Measurements from ENCODE around the gene SDK1. TPM values are rescaled to one million over a fixed set of nuclear protein-coding genes. Genes with fewer than 3 reads are reported as not detected.

The SDK1 gene
- total and polyA plus RNA-seq, 4 donors: 0.12 to 0.47 (median 0.36) TPM

- Histone ChIP-seq H3K36me3 (ENCODE audit: control insufficient read depth in 4 of 4, insufficient read depth in 3 of 4, low read depth in 1 of 4, low read length in 3 of 4) (no peaks in the 10 kb centered on the region), H3K9ac (ENCODE audit: low read depth in 1 of 2, low read length in 2 of 2) (no peak overlapping the region), H3K9me3 (ENCODE audit: control insufficient read depth in 4 of 4, low read length in 3 of 4) (peaks cover 5 to 11% (median 7%) of the 10 kb centered on the region in 4 donors), H3K27ac (ENCODE audit: low read depth in 1 of 2, low read length in 2 of 2) (no peak overlapping the region), H3K27me3 (ENCODE audit: control insufficient read depth in 4 of 4, insufficient read depth in 4 of 4, low read length in 3 of 4) (no peaks in the 10 kb centered on the region), H3K4me1 (ENCODE audit: control insufficient read depth in 4 of 4, insufficient read depth in 4 of 4, low read length in 3 of 4) (no peaks in the 10 kb centered on the region), H3K4me3 (ENCODE audit: low read depth in 1 of 3, low read length in 3 of 3) (no peak overlapping the region)
- WGBS: 93% methylated on average over 10 of the region's 10 CpGs
- no peak for DNase-seq (ENCODE audit: low spot score)
- TF ChIP-seq GABPA (IDR thresholded peaks at IDR 0.05 in 1 of 2, conservative IDR thresholded peaks at IDR 0.05 in 1 of 2) (no peak), YY1 (IDR thresholded peaks at IDR 0.05) (no peak), JUND (IDR thresholded peaks at IDR 0.05) (no peak), NR2F2 (IDR thresholded peaks at IDR 0.05) (no peak), REST (IDR thresholded peaks at IDR 0.05) (no peak), EGR1 (IDR thresholded peaks at IDR 0.05; ENCODE audit: low read depth in 2 of 2) (no peak), CTCF (IDR thresholded peaks at IDR 0.05; ENCODE audit: low read depth, low read length, missing input control) (no peak), HNF4A (conservative IDR thresholded peaks at IDR 0.05) (no peak), FOXA2 (IDR thresholded peaks at IDR 0.05) (no peak), MAX (IDR thresholded peaks at IDR 0.05) (no peak), HNF4G (IDR thresholded peaks at IDR 0.05) (no peak), ATF3 (IDR thresholded peaks at IDR 0.05) (no peak), RAD21 (IDR thresholded peaks at IDR 0.05) (no peak), ZBTB33 (IDR thresholded peaks at IDR 0.05) (no peak), FOXA1 (IDR thresholded peaks at IDR 0.05) (no peak), RXRA (IDR thresholded peaks at IDR 0.05) (no peak)
Observed at GRCh38 chr7:4023502-4023901, 722.5 kb downstream of the SDK1 start.

GRCh38 chr7:4024133-4024532 lies 723.1 kb downstream of the SDK1 start:
- TF ChIP-seq CTCF (IDR thresholded peaks at IDR 0.05; ENCODE audit: low read depth, low read length, missing input control) (no peak), HNF4G (IDR thresholded peaks at IDR 0.05) (no peak), FOXA1 (IDR thresholded peaks at IDR 0.05) (no peak), YY1 (IDR thresholded peaks at IDR 0.05) (no peak), EGR1 (IDR thresholded peaks at IDR 0.05; ENCODE audit: low read depth in 2 of 2) (no peak)
- Histone ChIP-seq H3K36me3 (ENCODE audit: control insufficient read depth in 4 of 4, insufficient read depth in 3 of 4, low read depth in 1 of 4, low read length in 3 of 4) (no peaks in the 10 kb centered on the region), H3K27me3 (ENCODE audit: control insufficient read depth in 4 of 4, insufficient read depth in 4 of 4, low read length in 3 of 4) (no peaks in the 10 kb centered on the region), H3K9me3 (ENCODE audit: control insufficient read depth in 4 of 4, low read length in 3 of 4) (peaks cover 0 to 5% (median under 1%) of the 10 kb centered on the region in 4 donors), H3K4me1 (ENCODE audit: control insufficient read depth in 4 of 4, insufficient read depth in 4 of 4, low read length in 3 of 4) (no peaks in the 10 kb centered on the region), H3K4me3 (ENCODE audit: low read depth in 1 of 3, low read length in 3 of 3) (no peak overlapping the region), H3K9ac (ENCODE audit: low read depth in 1 of 2, low read length in 2 of 2) (no peak overlapping the region), H3K27ac (ENCODE audit: low read depth in 1 of 2, low read length in 2 of 2) (no peak overlapping the region)
- WGBS: 82% methylated on average over 1 of the region's 1 CpG
- DNase-seq (ENCODE audit: low spot score): no peak

All from liver (tissue), 9 donors.